ENCODE measurements around the gene BCKDHB.
A peak's percentile ranks its signal among the peaks of the same experiment; 100 is the strongest.

The BCKDHB gene

DNA sequence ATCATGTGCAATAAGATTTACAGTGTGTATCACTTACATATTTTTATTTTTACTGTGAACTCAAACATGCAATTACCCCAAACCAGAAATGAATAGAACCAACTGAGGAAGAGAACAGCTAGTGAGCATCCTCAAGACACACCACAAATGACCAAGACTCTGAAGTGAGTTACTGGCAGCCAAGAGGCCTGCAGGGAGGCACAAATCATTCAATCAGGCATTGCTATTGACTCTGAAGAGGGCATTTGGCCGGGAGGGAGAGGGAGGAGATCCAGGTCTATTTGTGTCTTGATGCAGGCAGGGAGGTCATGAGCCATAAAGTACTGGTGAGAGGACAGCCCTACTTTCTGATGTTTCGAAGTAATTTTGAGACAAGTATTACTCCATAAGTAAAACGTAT lies 257.7 kb downstream of the BCKDHB start:
- TF ChIP-seq EP300 (IDR thresholded peaks at IDR 0.05; ENCODE audit: borderline replicate concordance), result no peak

DNA sequence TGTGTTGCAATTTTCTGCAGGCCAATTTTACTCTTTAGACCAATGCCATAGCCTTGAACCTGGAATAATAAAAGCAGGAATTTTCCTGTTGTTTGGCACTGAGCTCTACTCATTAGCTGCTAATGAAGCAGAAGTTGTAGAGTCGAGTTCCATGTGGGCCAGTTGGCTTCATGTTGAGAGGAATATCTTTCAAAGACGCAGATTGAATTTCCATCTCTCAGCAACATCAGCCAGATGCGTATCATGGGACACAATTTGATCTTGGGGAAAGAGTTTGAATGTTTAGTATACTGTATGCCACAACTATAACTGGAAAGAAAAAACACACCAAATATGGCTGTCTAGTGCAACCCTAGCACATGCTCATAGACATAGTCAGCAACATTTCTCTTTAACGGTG lies 259.6 kb downstream of the BCKDHB start:
- TF ChIP-seq, protein P1, sequence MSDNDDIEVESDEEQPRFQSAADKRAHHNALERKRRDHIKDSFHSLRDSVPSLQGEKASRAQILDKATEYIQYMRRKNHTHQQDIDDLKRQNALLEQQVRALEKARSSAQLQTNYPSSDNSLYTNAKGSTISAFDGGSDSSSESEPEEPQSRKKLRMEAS (IDR thresholded peaks at IDR 0.05), result no peak
- TF ChIP-seq, protein P2, sequence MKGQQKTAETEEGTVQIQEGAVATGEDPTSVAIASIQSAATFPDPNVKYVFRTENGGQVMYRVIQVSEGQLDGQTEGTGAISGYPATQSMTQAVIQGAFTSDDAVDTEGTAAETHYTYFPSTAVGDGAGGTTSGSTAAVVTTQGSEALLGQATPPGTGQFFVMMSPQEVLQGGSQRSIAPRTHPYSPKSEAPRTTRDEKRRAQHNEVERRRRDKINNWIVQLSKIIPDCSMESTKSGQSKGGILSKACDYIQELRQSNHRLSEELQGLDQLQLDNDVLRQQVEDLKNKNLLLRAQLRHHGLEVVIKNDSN (IDR thresholded peaks at IDR 0.05), result no peak
- no peak for TF ChIP-seq TAF1 (IDR thresholded peaks at IDR 0.05; ENCODE audit: low read depth)
- no peak for TF ChIP-seq TCF12 (IDR thresholded peaks at IDR 0.05; ENCODE audit: low read depth)
- no peak for TF ChIP-seq NFIC (IDR thresholded peaks at IDR 0.05)
- TF ChIP-seq CEBPB (IDR thresholded peaks at IDR 0.05), result no peak
- TF ChIP-seq CREB1 (IDR thresholded peaks at IDR 0.05; ENCODE audit: low read depth), result no peak
- no peak for TF ChIP-seq FOXM1 (IDR thresholded peaks at IDR 0.05; ENCODE audit: borderline replicate concordance, low read depth)
- TF ChIP-seq REST (IDR thresholded peaks at IDR 0.05; ENCODE audit: low read depth), result no peak
- TF ChIP-seq YY1 (IDR thresholded peaks at IDR 0.05; ENCODE audit: low read depth), result no peak
- no peak for TF ChIP-seq RAD21 (IDR thresholded peaks at IDR 0.05; ENCODE audit: low read depth)
- TF ChIP-seq EGR1 (IDR thresholded peaks at IDR 0.05), result no peak
- TF ChIP-seq TEAD4 (IDR thresholded peaks at IDR 0.05), result no peak
- TF ChIP-seq ZBTB7A (IDR thresholded peaks at IDR 0.05; ENCODE audit: low read depth), result no peak

DNA sequence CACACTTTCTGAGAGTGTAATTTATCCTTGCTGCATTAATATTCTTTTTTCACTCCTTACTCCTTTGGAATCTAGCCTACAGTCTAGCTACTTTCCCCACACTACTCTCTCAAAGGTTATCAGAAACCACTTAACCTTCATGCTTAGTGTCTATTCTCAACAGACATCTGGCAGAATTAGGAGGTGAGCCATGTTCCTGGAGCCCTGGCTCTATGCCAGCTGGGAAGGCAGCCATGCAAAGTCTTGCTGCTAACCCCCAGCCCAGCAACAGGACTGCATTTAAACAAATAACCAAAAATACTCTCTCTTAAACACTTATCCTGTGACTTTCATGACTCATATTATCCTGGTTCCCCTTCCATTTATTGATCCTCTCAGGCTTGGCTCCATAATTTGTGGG lies 260.2 kb downstream of the BCKDHB start:
- TF ChIP-seq CEBPB (IDR thresholded peaks at IDR 0.05), result no peak
- peak; percentile 54 for TF ChIP-seq NFIC (IDR thresholded peaks at IDR 0.05)

DNA sequence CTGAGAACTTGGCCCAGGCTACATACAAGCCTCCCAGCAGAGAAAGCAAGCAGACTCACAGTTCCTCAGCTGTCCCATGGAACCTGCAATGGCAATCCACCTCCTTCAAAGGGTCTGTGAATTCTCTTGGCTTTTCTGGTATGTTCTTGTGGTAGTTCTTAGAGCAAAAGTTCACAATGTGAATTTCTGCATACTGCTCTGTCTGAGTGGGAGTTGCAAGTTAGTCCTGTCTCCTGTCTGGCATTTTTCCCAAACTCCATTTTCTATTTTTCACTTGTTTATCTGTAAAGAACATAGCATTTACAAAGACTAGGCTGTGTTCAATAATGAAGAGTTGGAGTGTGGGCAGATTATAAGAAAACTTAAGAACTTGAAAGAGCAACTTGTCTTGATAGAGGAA lies 269.9 kb downstream of the BCKDHB start:
- TF ChIP-seq ZBTB7A (IDR thresholded peaks at IDR 0.05; ENCODE audit: low read depth), result no peak
- no peak for TF ChIP-seq TAF1 (IDR thresholded peaks at IDR 0.05; ENCODE audit: low read depth)
- no peak for TF ChIP-seq TCF12 (IDR thresholded peaks at IDR 0.05; ENCODE audit: low read depth)
- TF ChIP-seq, protein P2 (IDR thresholded peaks at IDR 0.05), result no peak
- TF ChIP-seq EGR1 (IDR thresholded peaks at IDR 0.05), result no peak
- TF ChIP-seq CEBPB (IDR thresholded peaks at IDR 0.05), result no peak

DNA sequence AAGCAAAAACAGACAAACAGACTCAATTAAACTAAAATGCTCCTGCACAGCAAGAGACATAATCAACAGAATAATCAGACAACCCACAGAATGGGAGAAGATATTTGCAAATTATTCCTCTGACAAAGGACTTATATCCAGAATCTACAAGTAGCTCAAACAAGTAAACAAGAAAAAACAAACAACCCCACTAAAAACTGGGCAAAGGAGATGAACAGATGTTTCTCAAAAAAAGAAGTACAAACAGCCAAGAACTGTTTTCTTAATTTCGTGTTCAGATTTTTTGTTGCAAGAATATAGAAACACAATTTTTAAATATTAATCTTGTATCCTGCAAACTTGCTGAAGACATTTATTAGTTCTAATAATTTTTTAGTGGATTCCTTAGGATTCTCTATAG lies 274.1 kb downstream of the BCKDHB start:
- TF ChIP-seq YY1 (IDR thresholded peaks at IDR 0.05; ENCODE audit: low read depth) (no peak), REST (IDR thresholded peaks at IDR 0.05; ENCODE audit: low read depth) (no peak), RAD21 (IDR thresholded peaks at IDR 0.05; ENCODE audit: low read depth) (no peak), CREB1 (IDR thresholded peaks at IDR 0.05; ENCODE audit: low read depth) (no peak), NFIC (IDR thresholded peaks at IDR 0.05) (no peak), TEAD4 (IDR thresholded peaks at IDR 0.05) (no peak), TAF1 (IDR thresholded peaks at IDR 0.05; ENCODE audit: low read depth) (no peak), FOXM1 (IDR thresholded peaks at IDR 0.05; ENCODE audit: borderline replicate concordance, low read depth) (no peak), CEBPB (IDR thresholded peaks at IDR 0.05) (no peak), EGR1 (IDR thresholded peaks at IDR 0.05) (no peak), ZBTB7A (IDR thresholded peaks at IDR 0.05; ENCODE audit: low read depth) (no peak), EP300 (IDR thresholded peaks at IDR 0.05; ENCODE audit: borderline replicate concordance) (no peak)
- TF ChIP-seq, protein P1 (IDR thresholded peaks at IDR 0.05), result no peak
- TF ChIP-seq, protein P2 (IDR thresholded peaks at IDR 0.05), result no peak

- TF ChIP-seq TCF12 (IDR thresholded peaks at IDR 0.05; ENCODE audit: low read depth) (no peak), TAF1 (IDR thresholded peaks at IDR 0.05; ENCODE audit: low read depth) (no peak), CREB1 (IDR thresholded peaks at IDR 0.05; ENCODE audit: low read depth) (no peak), FOXM1 (IDR thresholded peaks at IDR 0.05; ENCODE audit: borderline replicate concordance, low read depth) (no peak), NFIC (IDR thresholded peaks at IDR 0.05) (no peak), ZBTB7A (IDR thresholded peaks at IDR 0.05; ENCODE audit: low read depth) (no peak), EP300 (IDR thresholded peaks at IDR 0.05; ENCODE audit: borderline replicate concordance) (no peak), EGR1 (IDR thresholded peaks at IDR 0.05) (no peak), TEAD4 (IDR thresholded peaks at IDR 0.05) (no peak), REST (IDR thresholded peaks at IDR 0.05; ENCODE audit: low read depth) (no peak), YY1 (IDR thresholded peaks at IDR 0.05; ENCODE audit: low read depth) (no peak), RAD21 (IDR thresholded peaks at IDR 0.05; ENCODE audit: low read depth) (no peak), CEBPB (IDR thresholded peaks at IDR 0.05) (no peak)
- TF ChIP-seq, protein P2 (IDR thresholded peaks at IDR 0.05), result no peak
- TF ChIP-seq, protein P1 (IDR thresholded peaks at IDR 0.05), result no peak
Observed at GRCh38 chr6:80382811-80383210, 276.3 kb downstream of the BCKDHB start.

Data from Ishikawa (cell line).